ENCODE data around the gene SLC25A30.

Gene SLC25A30

DNA sequence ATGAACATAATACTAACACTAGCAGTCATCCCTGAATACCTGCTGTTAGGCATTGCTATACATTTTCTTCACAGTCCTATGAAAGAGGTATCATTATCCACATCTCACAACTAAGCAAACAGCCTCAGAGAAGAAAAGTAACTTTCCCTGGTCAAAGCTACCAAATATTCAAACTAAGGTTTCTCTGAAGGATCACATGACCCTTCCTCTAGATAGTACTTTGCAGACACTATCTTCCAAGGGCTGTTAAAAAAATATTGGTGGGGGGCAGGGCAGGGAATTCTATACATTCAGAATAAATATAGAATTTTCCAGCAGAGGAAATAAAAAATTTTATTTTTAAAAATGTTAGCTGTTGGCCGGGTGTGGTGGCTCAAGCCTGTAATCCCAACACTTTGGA, 3.1 kb downstream of the SLC25A30 start:
- peak overlapping the region; percentile 13 for H3K4me3 ChIP-seq (ENCODE audit: low read length)
- no peak for TF ChIP-seq CTCF (IDR thresholded peaks at IDR 0.05; ENCODE audit: insufficient read depth, low read depth, low read length, missing control alignments)
- no peak for DNase-seq (ENCODE audit: low read depth)

DNA sequence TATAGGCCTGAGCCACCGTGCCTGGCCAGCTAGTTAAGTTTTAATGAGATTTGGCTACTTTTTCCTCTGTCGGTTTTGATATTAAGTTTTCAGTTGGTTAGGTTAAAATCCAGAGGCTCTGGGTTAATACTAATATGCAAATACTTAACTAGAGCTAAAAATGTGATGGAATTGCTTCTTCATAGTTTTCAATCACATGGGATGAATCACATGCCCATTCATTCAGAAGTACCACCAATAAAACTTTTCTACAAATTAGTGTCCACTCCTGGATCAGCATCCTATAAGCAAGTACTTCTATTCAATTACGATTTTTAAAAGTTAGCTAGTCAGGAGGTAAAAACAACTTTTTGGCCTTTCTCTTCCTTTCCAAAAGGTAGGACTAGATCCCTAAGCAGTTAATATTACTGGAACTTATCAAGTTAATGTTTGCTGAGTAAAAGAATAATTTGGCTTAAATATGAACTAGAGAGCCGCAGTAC, 4.3 kb downstream of the SLC25A30 start:
- H3K4me3 ChIP-seq (ENCODE audit: low read length), result no peak overlapping the region
- no peak for DNase-seq (ENCODE audit: low read depth)
- no peak for TF ChIP-seq CTCF (IDR thresholded peaks at IDR 0.05; ENCODE audit: insufficient read depth, low read depth, low read length, missing control alignments)

DNA sequence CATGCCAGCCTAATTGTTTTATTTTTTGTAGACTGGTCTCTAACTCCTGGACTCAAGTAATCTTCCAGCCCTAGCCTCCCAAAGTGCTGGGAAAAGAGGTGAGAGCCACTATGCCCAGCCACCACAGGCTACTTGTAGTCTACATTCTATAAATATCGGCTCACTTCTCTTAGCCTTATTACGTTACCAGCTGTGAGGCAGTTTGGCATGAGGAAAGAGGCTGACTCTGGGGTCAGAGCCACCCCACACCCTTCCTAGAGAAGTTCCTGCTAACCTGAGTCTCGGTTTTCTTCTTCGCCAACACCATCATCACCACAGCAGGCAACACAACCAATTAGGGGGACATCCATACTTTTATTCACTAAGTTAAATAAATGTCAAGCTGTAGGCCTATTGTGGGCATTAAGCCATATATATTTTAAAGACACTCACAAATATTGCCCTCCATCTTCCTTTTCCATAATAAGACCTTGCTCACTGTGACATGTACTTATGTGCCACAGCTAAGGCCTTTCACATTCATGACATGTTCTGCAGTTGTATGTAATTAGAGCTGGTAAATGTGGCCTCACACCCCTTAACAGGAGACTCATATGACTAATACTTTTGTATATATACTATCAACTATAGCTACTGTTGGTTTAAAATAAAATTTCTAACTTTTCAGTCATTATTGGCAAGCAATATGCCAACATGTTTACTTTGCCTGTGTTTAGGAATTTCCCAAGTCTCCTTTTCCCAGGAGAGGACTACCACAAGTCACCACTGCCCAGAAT, 5.7 kb downstream of the SLC25A30 start:
- DNase-seq (ENCODE audit: low read depth), result peak; percentile 26
- TF ChIP-seq CTCF (IDR thresholded peaks at IDR 0.05; ENCODE audit: insufficient read depth, low read depth, low read length, missing control alignments), result no peak
- no peak overlapping the region for H3K4me3 ChIP-seq (ENCODE audit: low read length)

DNA sequence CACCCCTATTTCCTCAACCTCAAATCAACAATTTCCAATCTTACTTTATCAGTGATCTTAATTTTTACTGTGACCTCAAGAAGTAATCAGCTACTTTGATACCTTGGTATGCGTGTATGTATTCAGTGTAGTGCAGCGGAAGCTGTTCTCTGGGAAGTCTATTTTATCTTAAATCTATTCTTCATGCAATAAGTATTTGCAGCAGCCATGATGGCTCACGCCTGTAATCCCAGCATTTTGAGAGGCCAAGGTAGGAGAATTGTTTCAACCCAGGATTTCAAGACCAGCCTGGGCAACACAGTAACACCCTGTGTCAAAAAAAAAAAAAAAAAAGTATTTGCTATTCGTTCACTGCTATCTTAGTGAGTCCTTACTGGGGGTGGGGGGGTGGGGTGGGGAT, 6.5 kb downstream of the SLC25A30 start:
- no peak for DNase-seq (ENCODE audit: low read depth)
- TF ChIP-seq CTCF (IDR thresholded peaks at IDR 0.05; ENCODE audit: insufficient read depth, low read depth, low read length, missing control alignments), result no peak
- H3K4me3 ChIP-seq (ENCODE audit: low read length), result no peak overlapping the region

GRCh38 chr13:45411221-45411620, 7.0 kb downstream of the SLC25A30 start:
- no peak for DNase-seq (ENCODE audit: low read depth)
- H3K4me3 ChIP-seq (ENCODE audit: low read length), result no peak overlapping the region
- TF ChIP-seq CTCF (IDR thresholded peaks at IDR 0.05; ENCODE audit: insufficient read depth, low read depth, low read length, missing control alignments), result no peak

- DNase-seq (ENCODE audit: low read depth), result no peak
- no peak for TF ChIP-seq CTCF (IDR thresholded peaks at IDR 0.05; ENCODE audit: insufficient read depth, low read depth, low read length, missing control alignments)
- no peak overlapping the region for H3K4me3 ChIP-seq (ENCODE audit: low read length)
Measured at GRCh38 chr13:45410466-45410865, 7.7 kb downstream of the SLC25A30 start.

- no peak for DNase-seq (ENCODE audit: low read depth)
- TF ChIP-seq CTCF (IDR thresholded peaks at IDR 0.05; ENCODE audit: insufficient read depth, low read depth, low read length, missing control alignments), result no peak
- H3K4me3 ChIP-seq (ENCODE audit: low read length), result no peak overlapping the region
Measured at GRCh38 chr13:45410001-45410400, 8.2 kb downstream of the SLC25A30 start.
